GM21737 (cell line): ENCODE data around the gene LDLRAD2.

Source experiments
- ATAC-seq: cut with Tn5 transposase; IDR thresholded peaks from one replicate; pipeline ENCODE4 v1.9.1; 2021; ENCODE audit warnings: mild to moderate bottlenecking, moderate library complexity; ENCODE audit not compliant: unreplicated experiment

The LDLRAD2 gene

DNA sequence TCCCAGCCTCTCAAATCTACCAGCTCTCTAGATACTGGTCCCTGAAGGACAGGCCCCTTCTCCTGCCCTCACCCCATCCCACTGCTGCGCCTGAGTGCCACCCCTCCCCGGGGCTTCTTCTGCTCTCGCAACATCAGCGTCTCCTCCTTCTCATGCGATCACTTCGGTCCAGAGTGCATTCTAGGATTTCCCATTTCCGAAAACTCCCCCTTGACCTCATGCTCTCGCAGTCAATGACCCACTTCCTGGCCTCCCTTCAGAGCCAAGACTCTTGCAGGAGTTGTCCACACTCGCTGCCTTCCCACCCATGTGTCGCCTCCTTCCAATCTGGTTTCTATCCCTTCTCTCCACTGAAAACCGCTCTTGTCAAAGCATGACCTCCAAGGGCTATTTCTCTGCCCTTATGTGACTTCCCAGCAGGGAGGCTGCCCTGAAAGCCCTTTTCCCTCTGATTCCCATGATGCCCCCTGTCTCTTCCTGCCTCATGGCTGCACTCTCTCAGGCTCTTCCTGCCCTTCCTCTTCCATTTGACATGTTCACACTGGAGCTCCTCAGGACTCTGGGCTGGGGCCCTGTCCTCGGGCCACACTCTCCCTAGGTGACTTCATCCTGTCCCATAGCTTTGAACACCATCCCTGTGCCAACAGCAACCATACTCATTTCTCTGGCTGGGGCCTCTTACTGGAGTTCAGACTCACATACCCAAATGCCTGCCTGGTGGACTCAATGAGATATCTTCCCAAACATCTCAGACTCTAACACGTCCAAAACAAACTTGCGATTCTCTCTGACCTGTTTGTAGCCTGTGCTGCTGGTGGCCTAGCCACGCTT is 46.0 kb downstream of the LDLRAD2 start:
- no peak for ATAC-seq

DNA sequence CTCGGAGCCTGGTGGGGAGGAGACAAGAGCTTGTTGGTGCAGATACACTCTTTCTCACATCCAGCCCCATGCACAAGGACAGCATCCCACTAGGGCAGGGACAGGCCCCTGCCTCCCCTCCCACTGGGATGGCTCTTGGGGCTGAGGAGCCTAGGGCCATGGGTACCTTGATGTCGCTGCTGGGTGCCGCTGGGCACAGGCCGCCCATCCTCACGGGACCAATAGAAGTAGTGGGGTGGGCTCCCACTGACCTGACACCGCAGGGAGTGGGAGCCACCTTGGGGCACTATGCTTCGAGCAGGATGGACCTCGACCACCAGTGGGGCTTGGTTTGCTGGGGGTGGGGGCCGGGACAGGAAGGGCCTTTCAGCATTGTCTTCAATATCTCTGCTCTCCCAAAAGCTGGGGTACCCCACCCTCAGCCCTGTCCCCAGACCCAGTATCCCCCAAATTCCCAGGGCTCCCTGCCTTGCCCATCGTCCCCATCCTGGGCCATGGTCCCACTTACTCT is 47.7 kb downstream of the LDLRAD2 start:
- no peak for ATAC-seq

DNA sequence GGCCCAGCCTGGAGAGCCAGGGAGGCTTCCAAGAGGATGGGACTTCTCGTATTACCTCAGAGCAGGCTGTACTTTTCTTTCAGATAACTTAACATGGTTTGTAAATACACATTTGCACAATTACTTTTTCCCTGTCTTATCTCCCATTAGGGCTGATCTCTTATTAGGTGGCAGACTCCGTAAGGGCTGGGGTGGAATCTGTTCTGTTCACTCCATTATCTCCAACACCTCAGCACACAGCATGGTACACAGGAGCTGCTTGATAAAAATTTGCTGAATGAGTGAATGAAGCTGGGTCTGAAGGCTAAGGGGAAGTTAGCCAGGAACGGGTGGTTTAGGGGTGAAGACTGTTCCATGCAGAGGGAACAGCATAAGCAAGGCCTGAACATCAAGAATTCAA is 48.9 kb downstream of the LDLRAD2 start:
- ATAC-seq: no peak

DNA sequence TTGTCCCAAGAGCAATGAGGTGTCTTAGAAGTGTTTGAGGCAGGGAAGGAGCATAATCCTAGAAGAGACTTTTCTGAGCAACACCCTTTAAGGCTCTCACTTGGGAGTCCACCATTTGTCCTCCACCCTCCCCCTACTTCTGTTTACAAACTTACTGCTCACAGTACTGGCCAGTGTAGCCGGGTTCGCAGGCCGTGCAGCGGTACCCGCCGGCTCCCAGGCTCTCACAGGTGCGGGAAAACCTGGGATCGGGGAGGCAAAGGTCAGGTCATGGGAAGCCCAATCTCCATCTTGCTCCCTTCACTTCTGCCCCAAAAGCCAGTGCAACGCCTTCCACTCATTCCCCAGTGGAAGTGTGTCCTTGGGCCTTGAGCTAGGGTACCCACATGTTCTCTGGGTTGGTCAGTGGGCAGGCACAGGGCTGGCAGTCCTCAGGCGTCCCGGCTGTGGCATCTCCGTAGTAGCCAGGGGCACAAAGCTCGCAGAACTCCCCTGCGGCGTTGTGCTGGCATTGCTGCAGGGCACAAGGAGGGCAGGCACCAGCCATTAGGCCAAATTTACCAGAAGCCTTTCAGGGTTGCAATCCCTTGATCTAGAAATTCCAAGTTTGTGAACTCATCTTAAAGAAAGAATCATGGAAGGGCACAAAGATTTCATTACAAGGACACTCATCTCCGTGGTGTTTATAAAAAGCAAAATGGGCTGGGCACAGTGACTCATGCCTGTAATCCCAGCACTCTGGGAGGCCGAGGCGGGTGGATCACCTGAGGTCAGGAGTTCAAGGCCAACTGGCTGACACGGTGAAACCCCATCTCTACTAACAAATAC is 49.8 kb downstream of the LDLRAD2 start:
- ATAC-seq: no peak

DNA sequence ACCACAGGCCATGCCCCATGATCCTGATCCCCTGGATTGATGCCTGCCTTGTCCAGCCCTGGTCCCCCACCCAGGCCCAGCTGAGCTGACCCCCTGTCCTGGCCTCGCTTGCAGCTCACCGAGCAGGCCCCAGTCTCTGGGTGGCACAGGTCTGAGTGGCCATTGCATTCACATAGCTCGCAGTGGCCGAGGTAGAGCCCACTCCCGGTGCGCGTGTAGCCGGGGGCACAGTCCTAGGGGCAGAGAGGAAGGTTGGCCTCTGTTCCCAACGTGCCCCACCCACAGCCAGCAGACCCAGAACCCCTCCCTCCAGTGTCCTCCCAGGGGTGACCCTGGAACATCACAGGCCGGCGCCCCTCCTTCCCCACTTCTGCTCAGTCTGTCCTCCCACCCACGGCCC is 51.9 kb downstream of the LDLRAD2 start:
- no peak for ATAC-seq

DNA sequence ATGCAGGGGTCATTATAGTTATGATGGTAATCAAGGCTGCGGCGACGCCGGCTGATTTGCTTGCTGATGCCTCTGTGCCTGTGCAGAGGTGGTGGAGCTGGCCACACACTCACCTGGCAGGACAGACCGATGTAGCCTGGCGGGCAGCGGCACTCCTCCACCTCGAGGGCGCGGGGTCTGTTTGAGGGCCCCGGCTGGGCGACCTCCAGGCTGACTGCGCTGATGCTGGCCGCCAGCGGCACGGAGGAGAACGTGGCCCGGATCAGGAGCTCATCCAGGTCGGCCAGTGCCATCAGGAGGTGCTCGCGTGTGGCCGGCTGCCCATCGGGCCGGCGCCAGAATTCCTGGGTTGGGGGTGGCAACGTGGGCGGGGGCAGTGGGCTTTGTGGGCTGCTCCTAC is 52.7 kb downstream of the LDLRAD2 start:
- ATAC-seq: no peak

DNA sequence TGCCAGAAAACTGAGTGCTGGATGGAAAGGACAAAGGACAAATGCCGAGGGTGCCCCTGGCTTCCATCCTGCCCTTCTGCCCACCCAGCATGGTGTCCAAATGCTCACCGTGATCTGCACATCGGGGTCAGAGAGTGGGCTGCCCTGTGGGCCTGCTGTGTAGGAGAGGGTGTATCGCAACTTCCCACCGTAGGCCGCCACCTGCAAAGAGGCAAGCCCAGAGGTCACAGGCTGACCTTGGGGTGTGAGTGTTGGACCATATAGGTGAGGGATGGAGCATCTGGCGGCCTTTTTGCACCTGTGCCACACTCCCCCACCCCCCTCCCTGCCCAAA is 53.5 kb downstream of the LDLRAD2 start:
- ATAC-seq: no peak

DNA sequence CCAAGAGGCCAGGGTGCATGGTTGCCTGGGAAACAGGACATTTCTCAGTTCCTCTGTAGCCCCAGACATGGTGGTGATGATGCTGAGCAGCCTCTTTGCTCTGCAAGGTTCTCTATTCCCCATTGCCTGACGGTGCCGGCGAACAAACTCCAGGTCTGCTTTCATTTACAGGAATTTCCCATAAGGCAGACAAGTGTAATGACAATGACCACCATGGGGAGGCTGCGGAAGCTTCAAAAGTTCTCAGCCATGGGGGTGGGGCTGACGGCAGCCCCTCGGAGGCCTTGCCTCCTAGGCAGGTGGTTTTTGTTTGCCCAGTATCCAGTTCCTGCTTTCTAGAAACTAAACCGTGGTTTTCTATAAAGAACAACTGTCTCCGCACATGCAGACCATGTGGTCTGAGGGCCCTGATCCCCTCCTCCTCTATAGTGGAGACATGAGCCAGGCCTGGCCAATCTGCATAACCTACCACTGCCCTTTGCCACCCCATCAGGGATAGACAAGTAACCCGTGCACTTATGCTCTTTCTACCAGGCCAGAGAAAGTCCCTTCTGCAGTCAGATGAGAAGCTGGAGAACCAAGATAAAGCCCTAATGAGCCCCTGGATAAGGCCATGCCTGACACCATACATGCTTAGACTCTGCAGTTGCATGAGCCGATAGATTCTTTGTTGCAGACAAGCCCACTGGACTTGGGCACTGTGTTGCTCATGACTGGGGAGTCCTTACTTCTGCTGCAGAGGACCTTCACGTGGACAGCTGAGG is 54.1 kb downstream of the LDLRAD2 start:
- peak; percentile 66 for ATAC-seq

DNA sequence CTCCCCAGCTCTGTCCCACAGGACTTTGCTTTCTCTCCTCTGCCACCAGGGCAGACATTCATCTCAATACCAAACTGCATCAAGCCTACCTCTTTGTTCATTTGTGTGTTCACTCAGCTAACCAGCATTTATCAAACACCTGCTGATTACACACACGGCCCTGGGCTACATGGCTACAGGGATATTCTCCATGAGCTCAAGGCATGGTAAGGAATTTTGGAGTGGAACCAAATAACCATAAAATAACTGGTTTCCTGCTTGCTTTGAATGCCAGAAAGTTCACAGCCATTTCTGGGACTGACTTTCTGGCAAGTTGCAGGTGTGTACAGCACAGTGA is 54.6 kb downstream of the LDLRAD2 start:
- peak; percentile 6 for ATAC-seq

DNA sequence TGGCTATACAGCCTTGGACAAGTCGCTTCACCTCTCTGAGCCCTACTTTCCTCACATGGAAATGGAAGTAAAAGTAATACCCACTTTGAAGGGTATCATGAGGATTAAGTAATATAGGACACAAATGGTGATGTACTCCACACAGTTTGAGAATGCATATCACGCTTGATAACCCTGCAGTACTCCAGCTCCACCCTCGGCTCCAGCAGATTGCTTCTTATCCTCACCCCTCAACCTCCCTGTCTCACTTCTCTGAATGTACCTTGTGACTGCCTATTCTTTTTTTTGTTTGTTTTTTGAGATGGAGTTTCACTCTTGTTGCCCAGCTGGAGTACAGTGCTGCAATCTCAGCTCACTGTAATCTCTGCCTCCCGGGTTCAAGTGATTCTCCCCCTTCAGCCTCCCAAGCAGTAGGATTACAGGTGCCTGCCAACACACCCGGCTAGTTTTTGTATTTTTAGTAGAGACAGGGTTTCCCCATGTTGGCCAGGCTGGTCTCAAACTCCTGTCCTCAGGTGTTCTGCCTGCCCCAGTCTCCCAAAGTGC is 55.5 kb downstream of the LDLRAD2 start:
- no peak for ATAC-seq

DNA sequence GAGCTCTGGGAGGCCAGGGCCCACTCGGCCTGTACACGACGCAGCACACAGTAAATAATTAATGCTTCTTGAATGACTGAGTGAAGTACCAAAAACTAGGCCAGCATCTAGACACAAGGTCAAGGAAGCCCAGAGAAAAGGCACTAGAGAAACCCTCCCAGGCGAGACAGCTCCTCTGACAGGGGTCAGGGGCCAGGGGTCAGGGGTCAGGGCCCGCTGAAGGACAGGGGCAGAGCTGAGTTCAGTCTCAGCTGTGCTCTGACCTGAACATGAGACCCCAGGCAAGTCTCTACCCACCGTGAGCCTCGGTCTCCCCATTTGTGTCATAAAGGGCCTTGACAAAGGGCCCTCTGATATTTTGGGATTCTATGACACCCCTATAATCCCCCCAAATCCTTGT is 56.4 kb downstream of the LDLRAD2 start:
- no peak for ATAC-seq

DNA sequence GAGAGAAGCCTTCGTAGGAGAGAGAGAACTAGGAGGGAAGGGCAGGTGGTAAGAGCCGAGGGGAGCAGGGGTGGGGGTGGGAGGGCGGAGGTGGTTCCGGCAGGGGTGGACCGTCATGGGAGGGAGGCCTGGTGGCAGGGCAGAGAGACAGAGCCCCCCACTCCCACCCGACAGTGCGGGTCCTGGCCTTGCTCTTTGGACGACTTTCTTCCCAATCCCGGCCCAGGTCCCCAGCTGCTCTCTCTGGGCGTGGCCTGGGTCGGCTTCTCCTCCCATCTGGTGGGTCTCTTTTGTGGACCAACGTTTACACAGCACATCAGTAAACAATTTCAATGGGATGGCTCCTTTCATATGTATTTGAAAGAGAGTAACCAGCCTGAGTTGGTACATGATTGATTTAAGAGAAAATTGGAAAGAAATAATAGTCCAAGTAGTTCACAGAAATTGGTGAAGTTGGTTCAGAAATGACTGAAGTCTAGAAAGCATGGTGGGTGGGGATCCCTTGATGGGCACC is 56.9 kb downstream of the LDLRAD2 start:
- ATAC-seq: no peak

DNA sequence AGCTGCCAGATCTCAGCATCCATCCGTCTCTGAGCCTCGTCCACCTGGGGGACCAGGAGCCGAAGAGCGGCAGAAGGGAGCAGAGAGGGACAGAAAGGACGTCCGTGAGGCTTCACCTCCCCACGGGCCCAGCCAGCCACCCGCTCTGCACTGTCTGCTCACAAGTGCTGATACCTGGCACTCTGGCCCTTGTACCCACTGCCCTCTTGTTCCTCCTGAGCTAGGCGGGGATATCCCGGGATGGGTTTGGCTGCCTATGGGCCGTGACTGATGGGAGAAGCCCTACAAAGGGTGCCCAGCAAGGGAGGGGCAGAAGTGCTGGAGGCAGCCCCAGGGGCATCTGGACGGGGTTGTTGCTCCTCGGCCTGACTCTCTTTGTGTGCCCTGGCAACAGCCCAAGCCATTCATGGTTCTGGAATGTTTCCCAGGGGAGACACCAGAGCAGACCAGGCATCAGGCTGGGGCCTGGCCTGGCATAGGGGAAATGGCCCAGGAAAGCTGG is 57.6 kb downstream of the LDLRAD2 start:
- no peak for ATAC-seq

DNA sequence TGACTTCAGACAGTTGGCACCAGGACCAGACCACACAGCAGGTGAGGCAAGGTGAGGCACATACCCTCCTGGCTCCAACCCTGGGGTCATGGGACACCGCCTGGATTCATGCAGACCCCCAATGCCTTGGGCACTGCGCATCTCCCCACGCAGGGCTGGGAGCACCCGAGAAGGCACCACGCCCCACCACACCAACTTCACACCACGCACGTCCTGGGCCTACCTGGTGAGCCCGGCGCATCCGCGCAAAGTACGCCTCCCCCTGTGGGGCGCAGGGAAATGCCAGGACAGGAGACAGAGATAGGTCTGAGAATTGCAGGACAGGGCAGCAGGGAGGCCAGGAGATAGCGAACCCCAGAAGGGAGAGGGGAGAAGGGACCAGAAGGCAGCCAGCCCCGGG is 58.5 kb downstream of the LDLRAD2 start:
- ATAC-seq: no peak

DNA sequence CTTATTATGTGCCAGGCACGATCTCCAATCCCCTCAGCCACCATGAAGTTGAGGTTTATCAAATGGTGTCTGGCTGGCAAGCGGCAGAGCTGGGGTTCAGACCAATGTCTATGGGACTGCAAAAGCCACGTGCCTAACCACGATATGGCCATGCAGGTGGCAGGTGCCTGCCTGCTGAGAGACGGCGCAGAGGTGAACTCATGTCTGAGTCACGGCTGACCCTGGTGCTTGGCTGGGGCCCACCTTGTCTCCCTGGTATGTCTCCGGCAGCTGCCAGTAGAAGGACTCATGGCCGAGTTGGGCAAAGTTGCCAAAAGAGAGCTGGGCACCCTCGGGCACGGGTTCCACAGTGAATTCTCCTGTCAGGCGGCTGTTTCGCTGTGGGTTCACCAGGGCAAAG is 59.9 kb downstream of the LDLRAD2 start:
- no peak for ATAC-seq

DNA sequence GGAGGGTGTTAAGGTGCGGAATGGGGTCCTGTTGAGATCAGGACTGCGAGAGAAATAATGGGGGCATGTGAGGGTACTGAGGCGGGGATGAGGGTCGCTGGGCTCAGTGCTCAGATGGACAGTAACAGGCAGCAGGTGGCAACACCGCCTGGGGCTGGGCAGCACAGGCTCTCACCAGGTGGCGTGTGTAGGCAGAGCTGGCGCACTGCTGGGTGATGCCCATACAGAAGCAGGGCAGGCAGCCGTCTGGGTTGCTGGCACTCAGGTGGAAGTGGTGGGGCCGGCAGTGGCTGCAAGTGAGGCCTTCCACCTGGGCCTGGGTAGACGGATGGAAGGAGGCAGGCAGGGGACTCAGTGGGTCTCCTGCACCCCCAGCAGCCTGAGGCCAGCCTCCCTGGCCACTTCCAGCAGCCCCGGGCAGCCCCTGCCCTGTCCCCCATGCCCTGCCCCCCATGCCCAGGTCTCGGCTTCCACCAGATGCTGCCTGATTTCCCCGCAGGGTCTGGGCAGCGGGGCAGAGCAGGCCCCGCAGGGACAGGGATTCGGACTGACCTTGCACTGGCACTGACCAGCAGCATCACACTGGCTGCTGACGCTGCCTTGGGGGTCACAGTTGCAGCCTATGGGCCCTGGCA is 60.5 kb downstream of the LDLRAD2 start:
- no peak for ATAC-seq

DNA sequence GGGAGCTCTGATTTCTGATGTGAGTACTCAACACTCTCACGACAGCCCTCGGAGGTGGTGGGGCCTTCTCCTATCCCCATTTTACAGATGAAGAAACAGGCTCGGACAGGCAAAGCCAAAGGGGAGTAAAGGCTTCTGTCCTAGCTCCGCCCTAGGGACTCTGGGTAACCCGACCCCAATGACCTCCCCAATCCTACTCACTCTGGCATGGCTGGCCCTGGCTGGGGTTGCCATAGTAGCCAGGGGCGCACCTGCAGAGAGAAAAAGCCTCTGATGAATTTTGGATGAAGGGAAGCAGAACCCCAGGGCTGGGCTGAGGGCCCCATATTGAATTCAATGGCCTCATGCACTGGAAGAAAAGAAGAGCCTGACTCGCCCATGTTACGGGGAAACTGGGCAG is 61.1 kb downstream of the LDLRAD2 start:
- no peak for ATAC-seq

DNA sequence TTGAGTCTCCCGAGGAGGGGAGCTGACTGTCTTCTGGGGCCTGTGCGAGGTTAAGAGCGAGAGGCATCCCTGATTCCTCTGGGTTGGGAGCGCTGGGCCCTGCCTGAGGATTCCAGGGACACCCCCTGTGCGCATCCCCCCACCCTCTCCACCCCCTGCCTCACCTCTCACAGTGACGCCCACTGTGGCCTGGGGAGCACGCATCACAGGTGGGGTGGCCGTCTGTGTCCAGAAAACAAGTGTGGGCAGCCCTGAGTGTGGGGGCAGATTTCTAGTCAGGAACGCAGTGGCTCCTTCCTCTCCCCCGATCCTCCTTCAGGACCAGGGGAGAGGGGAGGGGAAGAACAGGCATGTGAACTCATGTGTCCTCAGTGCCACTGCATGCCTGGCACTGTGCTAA is 61.7 kb downstream of the LDLRAD2 start:
- no peak for ATAC-seq

DNA sequence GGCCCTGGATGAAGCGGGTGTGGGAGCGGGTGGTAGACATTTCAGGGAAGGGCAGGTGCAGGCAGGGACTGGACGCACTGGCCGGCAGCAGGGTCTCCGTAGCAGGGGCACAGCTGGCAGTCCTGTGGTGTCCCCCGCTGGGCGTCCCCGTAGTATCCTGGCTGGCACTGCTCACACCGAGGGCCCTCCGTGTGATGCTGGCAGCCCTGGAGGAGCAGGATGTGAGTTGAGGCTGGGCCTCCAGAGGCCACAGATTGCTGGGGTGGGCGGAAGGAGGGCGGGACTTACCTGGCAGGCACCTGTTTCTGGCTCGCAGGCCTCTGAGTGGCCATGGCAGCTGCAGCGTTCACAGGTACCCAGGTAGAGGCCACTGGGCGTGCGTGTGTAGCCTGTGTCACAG is 62.3 kb downstream of the LDLRAD2 start:
- no peak for ATAC-seq
